Common myeloid progenitor, CD34-positive (primary cell): ENCODE data around the gene METTL1.

ENCODE experiments used
- CTCF ChIA-PET: fragments of 350-600 bp; sonication (Branson Sonifier 250); formaldehyde crosslinking; loops from one replicate; lab custom pipeline; 2021; ENCODE audit warnings: antibody characterized with exemption; lab: Charles Lee
- POLR2A ChIA-PET: fragments of 350-600 bp; sonication (Branson Sonifier 250); formaldehyde crosslinking; loops from one replicate; lab custom pipeline; 2021; ENCODE audit warnings: antibody characterized with exemption; lab: Charles Lee
- DNase-seq, 3 donors: peaks; one replicate each; pipeline versions ENCODE4 v3.0.0 to v3.0.0-alpha.2; 2013
- H3K27ac ChIP-seq, 2 experiments: 1 replicate in 1 of 2; 2 replicates in 1 of 2; pipeline ENCODE4 v1.7.0; 2013; ENCODE audit warnings: inconsistent platforms in 2 of 2, low read length in 2 of 2, mild to moderate bottlenecking in 2 of 2, low read depth in 1 of 2, moderate library complexity in 1 of 2; ENCODE audit not compliant: severe bottlenecking in 2 of 2, insufficient read depth in 1 of 2, poor library complexity in 1 of 2
- H3K27me3 ChIP-seq, 5 experiments: replicated peaks in 2 of 5; 1 replicate in 3 of 5; 2 replicates in 2 of 5; pipeline versions ENCODE4 v1.6.1 to v1.7.0; 2013; ENCODE audit warnings: low read length in 4 of 5, mild to moderate bottlenecking in 2 of 5, moderate library complexity in 2 of 5, inconsistent platforms in 1 of 5; ENCODE audit not compliant: insufficient read depth in 5 of 5, control insufficient read depth in 4 of 5
- H3K36me3 ChIP-seq, 4 experiments: 1 replicate in 2 of 4; 2 replicates in 2 of 4; pipeline versions ENCODE4 v1.6.1 to v1.7.0; 2013; ENCODE audit warnings: low read length in 3 of 4, control low read depth in 1 of 4, mild to moderate bottlenecking in 1 of 4; ENCODE audit not compliant: control insufficient read depth in 4 of 4, insufficient read depth in 4 of 4
- H3K4me1 ChIP-seq, 4 experiments: 1 replicate in 3 of 4; 2 replicates in 1 of 4; pipeline versions ENCODE4 v1.6.1 to v1.7.1; 2013; ENCODE audit warnings: low read length in 3 of 4, mild to moderate bottlenecking in 3 of 4, control low read depth in 1 of 4, inconsistent platforms in 1 of 4, moderate library complexity in 1 of 4; ENCODE audit not compliant: control insufficient read depth in 4 of 4, insufficient read depth in 4 of 4; ENCODE audit errors: control extremely low read depth in 1 of 4
- H3K4me3 ChIP-seq, 7 experiments: 1 replicate in 4 of 7; 2 replicates in 3 of 7; pipeline versions ENCODE4 v1.5.1 to v1.7.0; 2013; ENCODE audit warnings: mild to moderate bottlenecking in 7 of 7, low read length in 6 of 7, moderate library complexity in 6 of 7, inconsistent platforms in 2 of 7, low read depth in 2 of 7, control low read depth in 1 of 7; ENCODE audit not compliant: insufficient read depth in 4 of 7, control insufficient read depth in 1 of 7; ENCODE audit errors: extremely low read depth in 1 of 7
- H3K9me3 ChIP-seq, 5 experiments: 1 replicate in 4 of 5; 2 replicates in 1 of 5; pipeline versions ENCODE4 v1.6.1 to v1.7.1; 2013; ENCODE audit warnings: low read length in 4 of 5, mild to moderate bottlenecking in 2 of 5, inconsistent platforms in 1 of 5, low read depth in 1 of 5, moderate library complexity in 1 of 5; ENCODE audit not compliant: control insufficient read depth in 4 of 5, insufficient read depth in 2 of 5; ENCODE audit errors: control extremely low read depth in 1 of 5
- WGBS: methylation state at CpG from one replicate; pipeline ENCODE4 v1.1.5; 2013; ENCODE audit not compliant: insufficient coverage; 5-methylcytosine and 5-hydroxymethylcytosine counted together

Gene METTL1

DNA sequence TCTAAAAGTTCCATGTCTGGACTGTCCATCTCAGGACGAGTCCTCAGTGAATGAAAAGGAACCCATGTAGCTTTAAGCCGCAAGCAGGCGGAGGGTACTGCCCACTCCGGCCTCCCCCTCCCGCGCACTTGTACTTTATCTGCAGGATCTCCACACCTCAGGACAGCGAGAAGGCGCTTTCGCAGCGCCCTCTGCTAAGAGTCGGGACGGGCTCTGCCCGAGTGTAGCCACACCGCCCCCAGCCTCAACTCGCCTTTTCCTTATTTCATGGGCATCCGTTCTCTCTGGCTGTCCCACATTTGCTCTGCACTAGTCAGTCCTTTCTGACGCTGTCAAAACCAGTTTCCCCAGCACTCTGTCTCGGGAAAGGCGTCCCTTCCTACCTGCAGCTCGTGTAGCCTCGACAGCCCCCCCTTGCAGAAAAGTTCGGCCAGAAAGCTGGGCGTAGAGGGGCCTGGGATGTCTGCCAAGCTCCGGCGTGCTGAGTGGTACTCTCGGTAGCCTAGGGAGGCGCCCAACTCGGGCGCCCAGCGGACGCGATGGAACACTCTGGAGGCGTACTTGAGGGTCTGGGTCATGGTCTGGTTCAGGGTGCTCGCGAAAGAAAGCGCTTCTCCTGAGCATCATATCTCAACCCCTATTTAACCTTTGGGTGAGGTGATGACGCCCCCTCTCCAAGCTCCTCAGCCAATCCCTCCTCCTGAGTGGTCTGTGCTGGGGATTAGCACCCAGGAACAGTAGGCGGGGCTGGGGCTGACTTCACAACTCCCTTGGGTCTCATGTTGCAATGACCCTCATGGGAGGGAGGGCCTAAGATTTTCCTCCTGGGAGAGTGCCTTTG is 5.2 kb downstream of the METTL1 start, which contains the start of gene CYP27B1:
CYP27B1 (minus strand) TSS at position 615 of the 841 bp plus-strand sequence; CDS start at position 578, 37 bp downstream.
- ChIA-PET CTCF (interaction anchor here (0.7 to 4.4 kb wide), 8 partner anchors 7 to 71 kb away, joined by 3 to 43 read pairs (median 6); partner anchors contain the start of gene MARCHF9), POLR2A (no interaction called here)
- Histone ChIP-seq H3K36me3 (peaks cover 5 to 25% (median 13%) of the 10 kb centered on the region in 4 experiments), H3K9me3 (no peaks in the 10 kb centered on the region), H3K27me3 (peaks cover 0 to 50% (median 19%) of the 10 kb centered on the region in 5 experiments), H3K4me3 (peak within 1 kb of the TSS in 4 of 7 experiments; percentile 52 to 77 (median 63)), H3K4me1 (peaks cover 2 to 38% (median 37%) of the 10 kb centered on the region in 4 experiments), H3K27ac (no peak within 1 kb of the TSS)
- WGBS, result 6% methylated on average over 34 of the region's 38 CpGs
- DNase-seq, result peak in 1 of 3 donors; percentile 35

DNA sequence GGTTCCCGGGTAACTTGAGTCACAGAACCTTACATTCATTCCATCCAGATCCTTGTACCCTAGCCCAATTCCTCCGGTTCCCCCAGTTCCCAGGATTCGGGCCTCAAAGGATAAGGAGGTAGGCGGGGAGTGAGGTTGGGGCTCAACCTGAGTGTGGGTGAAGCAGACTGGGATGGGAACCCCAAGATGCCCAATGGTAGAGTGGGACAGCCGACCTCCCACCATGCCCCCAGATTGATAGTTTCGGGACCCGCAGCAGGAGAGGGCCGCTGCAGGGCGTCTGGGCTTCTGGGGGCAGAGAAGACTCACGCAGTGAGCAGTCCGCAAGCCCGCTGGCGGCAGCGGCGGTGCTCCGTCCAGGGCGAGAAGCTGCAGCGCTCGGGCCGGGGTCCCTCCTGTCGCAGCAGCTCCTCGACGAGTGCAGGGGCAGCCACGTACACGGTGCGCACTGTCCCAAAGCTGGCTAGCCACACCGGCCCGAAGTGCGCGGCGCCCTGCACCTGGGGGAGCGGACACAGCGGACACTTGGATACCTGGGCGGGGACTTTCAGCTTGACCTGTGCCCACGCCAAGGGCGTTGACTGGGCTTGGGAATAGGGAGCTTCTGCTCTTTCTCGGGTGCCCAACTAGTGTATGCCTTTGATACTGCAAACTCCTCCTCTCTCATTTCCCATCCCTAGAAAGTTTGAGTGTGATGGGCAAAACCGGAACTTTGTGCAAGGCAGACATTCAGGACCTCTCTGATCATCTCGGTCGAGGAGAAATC is 6.0 kb downstream of the METTL1 start:
- Histone ChIP-seq H3K27me3 (peaks cover 0 to 50% (median 20%) of the 10 kb centered on the region in 5 experiments), H3K36me3 (peaks cover 5 to 23% (median 13%) of the 10 kb centered on the region in 4 experiments), H3K4me3 (peak overlapping the region in 6 of 7 experiments; percentile 40 to 77 (median 59)), H3K9me3 (no peaks in the 10 kb centered on the region), H3K4me1 (peaks cover 2 to 31% (median 30%) of the 10 kb centered on the region in 4 experiments), H3K27ac (no peak overlapping the region)
- CTCF ChIA-PET, result interaction anchor here (0.7 to 7.4 kb wide), 7 partner anchors 10 to 71 kb away, joined by 3 to 74 read pairs (median 4); partner anchors contain the start of genes EEF1AKMT3, MARCHF9 and METTL1
- no peak for DNase-seq
- WGBS, result 3% methylated on average over 33 of the region's 40 CpGs
- POLR2A ChIA-PET, result no interaction called here

DNA sequence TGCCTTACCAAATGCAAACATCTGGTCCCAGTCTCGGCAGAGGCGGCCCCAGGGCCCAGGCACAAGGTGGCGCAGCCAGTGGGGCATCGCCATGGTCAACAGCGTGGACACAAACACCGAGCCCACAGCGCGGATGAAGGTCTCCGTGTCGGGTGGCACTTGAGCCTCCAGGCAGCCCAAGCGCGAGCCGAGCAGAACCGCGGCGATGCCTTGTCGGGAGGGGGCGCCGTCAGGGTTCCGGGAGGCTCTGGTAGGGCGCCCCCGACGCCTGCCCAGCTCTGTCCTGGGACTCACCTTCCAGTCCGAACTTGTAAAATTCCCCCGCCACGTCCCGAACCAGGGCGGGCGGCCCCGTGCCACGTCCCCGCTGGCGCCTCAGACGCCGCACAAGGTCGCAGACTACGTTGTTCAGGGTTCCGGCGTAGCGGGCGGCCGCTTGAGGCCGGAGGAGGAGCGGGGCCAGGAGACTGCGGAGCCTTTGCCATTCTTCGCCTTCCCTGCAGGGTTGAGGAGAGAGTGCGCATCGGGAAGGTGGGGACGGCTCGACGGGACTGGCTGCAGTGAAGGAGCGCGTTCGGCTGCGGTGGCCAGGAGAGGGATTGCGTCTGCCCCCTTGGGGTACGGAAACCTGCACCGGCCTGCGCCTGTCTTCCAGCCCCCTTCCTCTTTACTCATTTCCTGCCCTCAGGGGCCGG is 6.8 kb downstream of the METTL1 start:
- DNase-seq, result peak in 2 of 3 donors; percentile 60 to 67
- Histone ChIP-seq H3K4me3 (peak overlapping the region; percentile 30 to 77 (median 58)), H3K27me3 (peaks cover 0 to 50% (median 20%) of the 10 kb centered on the region in 5 experiments), H3K9me3 (no peaks in the 10 kb centered on the region), H3K4me1 (peaks cover 0 to 29% (median 26%) of the 10 kb centered on the region in 4 experiments), H3K27ac (no peak overlapping the region), H3K36me3 (peaks cover 3 to 17% (median 13%) of the 10 kb centered on the region in 4 experiments)
- WGBS, result 1% methylated on average over 53 of the region's 60 CpGs
- ChIA-PET POLR2A (no interaction called here), CTCF (interaction anchor here (0.9 to 7.4 kb wide), 4 partner anchors 9 to 36 kb away, joined by 3 to 74 read pairs (median 24); partner anchors contain the start of genes EEF1AKMT3, MARCHF9 and METTL1)

DNA sequence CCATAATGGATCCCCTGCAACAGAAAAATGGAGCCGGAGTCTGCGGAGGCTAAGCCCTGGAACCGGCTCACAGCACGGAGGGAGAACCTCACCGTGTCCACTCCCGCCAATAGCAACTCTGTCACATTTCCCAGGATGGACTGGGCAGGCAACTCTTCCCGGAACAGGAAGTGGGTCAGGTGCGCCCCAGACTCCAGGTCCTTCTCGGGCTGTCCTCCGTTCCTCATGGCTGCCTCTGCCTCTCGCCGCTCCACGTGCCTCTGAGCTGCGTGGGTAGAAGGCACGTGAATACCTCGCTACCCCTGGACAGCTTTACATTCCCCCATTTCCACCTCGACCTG is 7.3 kb downstream of the METTL1 start:
- no peaks in the 10 kb centered on the region for H3K9me3 ChIP-seq
- ChIA-PET POLR2A (no interaction called here), CTCF (interaction anchor here (0.9 to 7.4 kb wide), 4 partner anchors 8 to 36 kb away, joined by 3 to 74 read pairs (median 24); partner anchors contain the start of genes EEF1AKMT3, MARCHF9 and METTL1)
- DNase-seq, result no peak
- no peak overlapping the region for H3K27ac ChIP-seq
- 16% methylated on average over 15 of the region's 17 CpGs for WGBS
- peak overlapping the region in 6 of 7 experiments; percentile 40 to 77 (median 59) for H3K4me3 ChIP-seq
- H3K27me3 ChIP-seq, result peaks cover 0 to 50% (median 20%) of the 10 kb centered on the region in 5 experiments
- peaks cover 0 to 29% (median 26%) of the 10 kb centered on the region in 4 experiments for H3K4me1 ChIP-seq
- peaks cover 2 to 14% (median 9%) of the 10 kb centered on the region in 4 experiments for H3K36me3 ChIP-seq

DNA sequence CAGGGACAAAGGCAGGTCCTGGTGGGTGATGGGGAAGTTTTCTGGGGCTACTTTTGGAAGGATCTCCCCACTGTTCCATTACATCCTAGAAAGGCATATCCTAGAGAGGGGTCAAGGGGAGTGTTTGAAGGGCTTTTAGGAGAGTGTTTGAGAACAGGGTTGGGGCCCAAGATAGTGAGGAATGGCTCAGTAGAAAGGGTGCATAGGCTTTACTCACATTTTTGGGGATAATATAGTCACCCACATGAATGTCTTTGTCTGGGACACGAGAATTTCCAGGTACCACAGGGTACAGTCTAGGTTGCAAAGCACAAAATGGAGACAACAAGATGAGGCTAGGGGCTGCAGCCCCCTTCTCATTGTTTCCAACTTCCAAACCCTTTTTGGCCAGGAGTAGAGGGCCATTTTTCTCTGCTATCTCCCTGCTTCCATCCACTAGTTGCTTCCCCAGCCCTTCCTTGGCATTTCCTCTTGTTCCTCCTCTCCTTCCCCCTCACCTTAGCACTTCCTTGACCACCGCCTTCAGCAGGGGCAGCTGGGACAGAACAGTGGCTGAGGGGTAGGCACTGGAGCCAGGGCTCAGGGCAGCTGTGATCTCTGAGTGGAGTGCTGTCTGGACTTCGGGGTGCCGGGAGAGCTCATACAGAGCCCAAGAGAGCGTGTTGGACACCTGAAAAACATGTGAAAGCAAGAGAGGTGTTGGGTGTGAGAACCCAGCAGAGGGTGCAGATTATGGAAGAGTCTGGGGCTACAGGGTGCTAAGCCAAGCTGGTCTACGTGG is 7.8 kb downstream of the METTL1 start:
- H3K27me3 ChIP-seq, result peaks cover 0 to 50% (median 20%) of the 10 kb centered on the region in 5 experiments
- ChIA-PET POLR2A (no interaction called here), CTCF (interaction anchor here (1.5 to 7.4 kb wide), 3 partner anchors 8 to 22 kb away, joined by 4 to 74 read pairs (median 43); partner anchors contain the start of genes EEF1AKMT3, MARCHF9 and METTL1)
- peaks cover 0 to 10% (median 5%) of the 10 kb centered on the region in 4 experiments for H3K36me3 ChIP-seq
- H3K4me1 ChIP-seq, result peaks cover 0 to 29% (median 26%) of the 10 kb centered on the region in 4 experiments
- 95% methylated on average over 4 of the region's 6 CpGs for WGBS
- no peak overlapping the region for H3K27ac ChIP-seq
- H3K9me3 ChIP-seq, result no peaks in the 10 kb centered on the region
- H3K4me3 ChIP-seq, result peak overlapping the region in 1 of 7 experiments; percentile 77
- no peak for DNase-seq
